HepG2 (cell line): Measurements from ENCODE around the gene B3GALT6. TPM values are rescaled to one million over a fixed set of nuclear protein-coding genes. Genes with fewer than 3 reads are reported as not detected.

Source experiments
- ATAC-seq: fragments of 200-7000 bp; cut with Tn5 transposase; 3 replicates; pipeline ENCODE4 v1.9.1; 2020; ENCODE audit warnings: mild to moderate bottlenecking, moderate library complexity
- BruUV-seq: library from RNA; stranded (reverse); fragments of 400-500 nt; replicated peaks from 2 replicates; lab custom pipeline; 2021; lab: Mats Ljungman, UMichigan
- CTCF ChIA-PET: fragments of 300-600 bp; formaldehyde crosslinking; extraction: SDS; loops from one replicate; lab custom pipeline; 2021; ENCODE audit warnings: low total read pairs, inconsistent platforms, low intra/inter-chr PET ratio; lab: Yijun Ruan, JAX
- POLR2A ChIA-PET: fragments of 350-600 bp; sonication (Branson Sonifier 250); formaldehyde crosslinking; loops from one replicate; lab custom pipeline; 2020; ENCODE audit warnings: antibody characterized with exemption, inconsistent platforms; lab: Yijun Ruan, JAX
- DNase-seq: peaks from one replicate; pipeline ENCODE4 v3.0.0-alpha.2; 2015; ENCODE audit warnings: low spot score
- FAIRE-seq: peaks from 3 replicates; lab custom pipeline; 2011; peaks lifted over from hg19 to GRCh38; lab: Jason Lieb, UNC
- H2AFZ ChIP-seq: one replicate; pipeline ENCODE4 v1.6.1; 2011; ENCODE audit warnings: low read length, inconsistent platforms
- H3K27ac ChIP-seq: fragments of 300-600 bp; 3 replicates; pipeline ENCODE4 v1.8.0; 2011; ENCODE audit warnings: mixed run types, mild to moderate bottlenecking, mixed read lengths, low read length, inconsistent platforms; ENCODE audit not compliant: insufficient read depth; ENCODE audit errors: extremely low read length
- H3K27me3 ChIP-seq, 2 experiments: fragments of 200-600 bp in 1 of 2; 2 replicates in 1 of 2; 3 replicates in 1 of 2; pipeline versions ENCODE4 v1.6.0 to v1.8.0; 2011; ENCODE audit warnings: low read length in 2 of 2, mild to moderate bottlenecking in 2 of 2, moderate library complexity in 2 of 2, inconsistent platforms in 1 of 2; ENCODE audit not compliant: insufficient read depth in 2 of 2, control insufficient read depth in 1 of 2
- H3K36me3 ChIP-seq, 2 experiments: fragments of 200-600 bp in 1 of 2; replicated peaks in 1 of 2; 2 replicates in 1 of 2; 3 replicates in 1 of 2; pipeline versions ENCODE4 v1.5.1 to v1.8.0; 2011; ENCODE audit warnings: low read length in 2 of 2, inconsistent platforms in 1 of 2; ENCODE audit not compliant: insufficient read depth in 2 of 2, control insufficient read depth in 1 of 2
- H3K4me1 ChIP-seq: 2 replicates; pipeline ENCODE4 v1.5.1; 2012; ENCODE audit warnings: low read length, inconsistent platforms; ENCODE audit not compliant: insufficient read depth
- H3K4me2 ChIP-seq: 2 replicates; pipeline ENCODE4 v1.6.0; 2011; ENCODE audit warnings: low read depth, low read length, inconsistent platforms
- H3K4me3 ChIP-seq, 3 experiments: fragments of 200-600 bp in 1 of 3; sonication (generic), shearing (Covaris generic) in 1 of 3; replicated peaks in 1 of 3; 2 replicates each; pipeline ENCODE4 v1.5.1; 2011 to 2016; ENCODE audit warnings: low read length in 3 of 3, inconsistent platforms in 2 of 3, low read depth in 2 of 3, mild to moderate bottlenecking in 2 of 3, control low read depth in 1 of 3, mixed read lengths in 1 of 3; ENCODE audit not compliant: insufficient read depth in 1 of 3
- H3K79me2 ChIP-seq: one replicate; pipeline ENCODE4 v1.6.1; 2011; ENCODE audit warnings: low read length, inconsistent platforms; ENCODE audit not compliant: insufficient read depth
- H3K9ac ChIP-seq: 2 replicates; pipeline ENCODE4 v1.6.0; 2011; ENCODE audit warnings: mild to moderate bottlenecking, low read depth, low read length, inconsistent platforms; ENCODE audit not compliant: insufficient read depth
- H3K9me3 ChIP-seq: 2 replicates; pipeline ENCODE4 v1.5.1; 2012; ENCODE audit warnings: mild to moderate bottlenecking, low read length
- H4K20me1 ChIP-seq: 2 replicates; pipeline ENCODE4 v1.6.0; 2011; ENCODE audit warnings: inconsistent platforms, mild to moderate bottlenecking, low read length, moderate library complexity; ENCODE audit not compliant: insufficient read depth
- EZH2 ChIP-seq: conservative IDR thresholded peaks from 2 replicates; pipeline ENCODE4 v1.6.1; 2012; ENCODE audit warnings: mild to moderate bottlenecking, low read depth, low read length, moderate library complexity
- FIP1L1 ChIP-seq: fragments of 200-400 bp; formaldehyde crosslinking; IDR thresholded peaks from 2 replicates; pipeline ENCODE4 v1.6.1; 2018; ENCODE audit warnings: low read depth, mild to moderate bottlenecking, low read length, moderate library complexity, borderline replicate concordance; ENCODE audit not compliant: insufficient read depth
- GATAD1 ChIP-seq: IDR thresholded peaks from 2 replicates; pipeline ENCODE4 v1.6.1; 2016; ENCODE audit warnings: missing genetic modification reagents, missing compliant biosample characterization
- HOXA3 ChIP-seq: sonication (generic); formaldehyde crosslinking; IDR thresholded peaks from 2 replicates; pipeline ENCODE4 v1.5.0; 2020; ENCODE audit warnings: missing genetic modification reagents
- HOXA7 ChIP-seq: sonication (generic); formaldehyde crosslinking; IDR thresholded peaks from 2 replicates; pipeline ENCODE4 v1.8.1; 2022; ENCODE audit warnings: mild to moderate bottlenecking, missing genetic modification reagents, moderate library complexity
- KLF12 ChIP-seq: sonication (generic); formaldehyde crosslinking; IDR thresholded peaks from 2 replicates; pipeline ENCODE4 v1.4.0; 2020; ENCODE audit warnings: missing genetic modification reagents, borderline replicate concordance
- THAP7 ChIP-seq: sonication (generic); formaldehyde crosslinking; IDR thresholded peaks from 2 replicates; pipeline ENCODE4 v1.8.1; 2023; ENCODE audit warnings: mild to moderate bottlenecking, missing genetic modification reagents
- THYN1 ChIP-seq: sonication (generic); formaldehyde crosslinking; IDR thresholded peaks from 2 replicates; pipeline ENCODE4 v1.8.1; 2023; ENCODE audit warnings: low read depth, mild to moderate bottlenecking, moderate library complexity, missing genetic modification reagents, borderline replicate concordance
- ZNF501 ChIP-seq: sonication (generic); formaldehyde crosslinking; IDR thresholded peaks from 2 replicates; pipeline ENCODE4 v1.5.1; 2020; ENCODE audit warnings: mild to moderate bottlenecking, moderate library complexity, missing genetic modification reagents
- ZNF564 ChIP-seq: sonication (generic); formaldehyde crosslinking; IDR thresholded peaks from 2 replicates; pipeline ENCODE4 v1.8.1; 2023; ENCODE audit warnings: mild to moderate bottlenecking, missing genetic modification reagents
- ZNF639 ChIP-seq: conservative IDR thresholded peaks from 2 replicates; pipeline ENCODE4 v1.6.1; 2018; ENCODE audit warnings: missing genetic modification reagents
- ZNF709 ChIP-seq: sonication (generic); formaldehyde crosslinking; IDR thresholded peaks from 2 replicates; pipeline ENCODE4 v1.5.0; 2020; ENCODE audit warnings: mild to moderate bottlenecking, missing genetic modification reagents
- ZNF816 ChIP-seq: sonication (generic); formaldehyde crosslinking; IDR thresholded peaks from 2 replicates; pipeline ENCODE4 v1.8.0; 2022; ENCODE audit warnings: missing genetic modification reagents, mild to moderate bottlenecking, borderline replicate concordance
- WGBS: methylation state at CpG from one replicate; pipeline ENCODE4 v1.1.6; 2017; ENCODE audit warnings: low lambda C conversion rate; 5-methylcytosine and 5-hydroxymethylcytosine counted together
- in situ Hi-C: cut with HindIII; loops from 2 replicates; pipeline ENCODE4 v1.10.0; 2017; ENCODE audit warnings: low pct_unique_long_range_greater_than_20kb; ENCODE audit not compliant: extremely low pct_ligation_motif_present
- intact Hi-C: fragments of 100-400 bp; cut with micrococcal nuclease; formaldehyde crosslinking; loops from one replicate; pipeline ENCODE4 v1.10.0; 2022; ENCODE audit not compliant: unreplicated experiment
- polyA plus RNA-seq, 8 experiments: library from polyadenylated mRNA; depleted of rRNA in 3 of 8; stranded (reverse) in 7 of 8; unstranded in 1 of 8; fragments of >200 nt; fragmentation: Illumina TruSeq in 4 of 8; extraction: Trizol in 4 of 8; gene quantifications; 2 replicates each; pipeline versions ENCODE4 v1.2.1 to v1.2.3, GENCODE V29; 2011 to 2016; ENCODE audit warnings: low read depth in 4 of 8, missing spikeins in 1 of 8, mixed read lengths in 1 of 8; ENCODE audit not compliant: insufficient read depth in 1 of 8
- total RNA-seq, 5 experiments: library from RNA; depleted of rRNA; stranded (reverse); fragments of >200 nt; fragmentation: Illumina TruSeq; extraction: Trizol; gene quantifications; 2 replicates each; pipeline ENCODE4 v1.2.3, GENCODE V29; 2016; ENCODE audit warnings: low read depth in 1 of 5
- TF ChIP-seq, protein P1 (sequence below): IDR thresholded peaks from 2 replicates; pipeline ENCODE4 v1.6.1; 2012; ENCODE audit warnings: inconsistent platforms
- TF ChIP-seq, protein P2 (sequence below): sonication (generic); formaldehyde crosslinking; IDR thresholded peaks from 2 replicates; pipeline ENCODE4 v1.5.1; 2020; ENCODE audit warnings: missing genetic modification reagents, mild to moderate bottlenecking, borderline replicate concordance
- TF ChIP-seq, protein P3 (sequence below): sonication (generic); formaldehyde crosslinking; IDR thresholded peaks from 2 replicates; pipeline ENCODE4 v1.9.0; 2022; ENCODE audit warnings: missing genetic modification reagents, mild to moderate bottlenecking, borderline replicate concordance
- TF ChIP-seq, protein P4 (sequence below): sonication (generic); formaldehyde crosslinking; IDR thresholded peaks from 2 replicates; pipeline ENCODE4 v1.5.0; 2020; ENCODE audit warnings: mild to moderate bottlenecking, missing genetic modification reagents

B3GALT6 gene
- total and polyA plus RNA-seq, 2 of the 13 experiments (the other 11 are each of a cell fraction or from before 2014, with no cell fraction given), result 3.9 to 14.2 TPM

DNA sequence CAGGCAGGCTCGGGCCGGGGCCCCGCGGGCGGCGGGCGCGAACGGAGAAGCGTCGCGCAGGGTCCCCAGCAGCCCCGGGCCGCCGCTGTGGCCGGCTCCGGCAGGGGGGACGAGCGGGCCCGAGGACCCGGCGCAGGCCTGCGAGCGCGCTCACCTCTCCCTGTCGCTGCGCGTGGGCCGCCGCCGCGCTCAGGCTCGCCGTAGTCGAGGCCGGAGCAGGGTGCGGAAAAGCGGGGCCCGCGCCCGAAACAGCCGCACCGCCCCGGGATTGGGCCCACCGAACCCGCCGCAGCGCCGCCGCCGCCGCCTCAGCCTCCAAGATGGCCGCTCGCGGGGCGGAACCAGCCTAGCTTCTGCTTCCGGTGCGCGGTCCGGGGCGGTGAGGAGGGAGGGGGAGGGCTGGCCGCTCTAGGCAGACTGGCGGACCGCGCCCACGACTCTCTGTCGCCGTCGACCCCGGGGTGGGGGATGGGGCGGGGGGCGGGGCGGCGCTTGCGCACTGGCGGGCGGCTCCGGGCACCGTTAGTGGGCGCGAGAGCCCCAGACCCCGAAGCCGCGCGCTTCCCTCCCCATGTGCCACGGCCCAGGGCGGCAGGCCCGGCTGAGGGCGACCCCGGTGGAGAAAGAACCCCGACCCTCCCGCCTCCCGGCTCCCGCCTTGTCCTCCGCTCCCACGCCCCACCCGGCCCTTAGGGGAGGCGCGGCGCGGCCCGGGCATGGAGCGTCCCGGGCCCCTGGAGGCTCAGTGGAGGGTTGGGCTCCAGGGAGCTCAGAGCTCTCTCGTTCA lies 41.7 kb downstream of the B3GALT6 start, which contains the start of gene UBE2J2:
Gene UBE2J2, minus strand, starts transcription at position 343 of the 787 bp plus-strand sequence. CDS start 5,862 bp downstream, outside the sequence.
- in situ Hi-C loops, result no loop called here
- FAIRE-seq (no peak), ATAC-seq (peak; percentile 85), DNase-seq (peak; percentile 77)
- intact Hi-C loops, result no loop called here
- ChIA-PET CTCF (no interaction called here), POLR2A (interaction anchor here (0.6 to 2.2 kb wide), 14 partner anchors 8 to 272 kb away, joined by 3 to 11 read pairs (median 4); partner anchors contain the start of gene SDF4)
- H3K27ac ChIP-seq, result peak within 1 kb of the TSS; percentile 64
- H3K27me3 ChIP-seq, result no peaks in the 10 kb centered on the region; a peak in 1 of 5 replicates
- peak within 1 kb of the TSS; percentile 76 to 89 (median 82) for H3K4me3 ChIP-seq
- peaks cover 4 to 10% of the 10 kb centered on the region in 2 experiments; a peak in 2 of 5 replicates for H3K36me3 ChIP-seq
- 0% methylated on average over 1 of the region's 105 CpGs for WGBS
- H3K4me2 ChIP-seq, result peak within 1 kb of the TSS; percentile 94
- peaks cover 21% of the 10 kb centered on the region; the same call in 1 of the 2 replicates for H4K20me1 ChIP-seq
- peaks cover 38% of the 10 kb centered on the region for H3K79me2 ChIP-seq
- no peak within 1 kb of the TSS for H2AFZ ChIP-seq
- H3K9me3 ChIP-seq, result no peaks in the 10 kb centered on the region
- peaks cover 54% of the 10 kb centered on the region for H3K4me1 ChIP-seq
- no TSS peak for BruUV-seq
- H3K9ac ChIP-seq, result peak within 1 kb of the TSS; percentile 94
- TF ChIP-seq, protein P1, sequence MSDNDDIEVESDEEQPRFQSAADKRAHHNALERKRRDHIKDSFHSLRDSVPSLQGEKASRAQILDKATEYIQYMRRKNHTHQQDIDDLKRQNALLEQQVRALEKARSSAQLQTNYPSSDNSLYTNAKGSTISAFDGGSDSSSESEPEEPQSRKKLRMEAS, result peak; percentile 86
- TF ChIP-seq, protein P2, sequence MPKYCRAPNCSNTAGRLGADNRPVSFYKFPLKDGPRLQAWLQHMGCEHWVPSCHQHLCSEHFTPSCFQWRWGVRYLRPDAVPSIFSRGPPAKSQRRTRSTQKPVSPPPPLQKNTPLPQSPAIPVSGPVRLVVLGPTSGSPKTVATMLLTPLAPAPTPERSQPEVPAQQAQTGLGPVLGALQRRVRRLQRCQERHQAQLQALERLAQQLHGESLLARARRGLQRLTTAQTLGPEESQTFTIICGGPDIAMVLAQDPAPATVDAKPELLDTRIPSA (CRISPR knock-in tag), result peak; percentile 81; the same call in 1 of the 2 replicates
- TF ChIP-seq ZNF639 (peak; percentile 96), FIP1L1 (no peak), ZNF564 (CRISPR knock-in tag) (no peak), THAP7 (CRISPR knock-in tag) (no peak), KLF12 (CRISPR knock-in tag) (peak; percentile 47; the same call in 1 of the 2 replicates), HOXA3 (CRISPR knock-in tag) (peak; percentile 97), GATAD1 (CRISPR knock-in tag) (peak; percentile 88), ZNF709 (CRISPR knock-in tag) (peak; percentile 80; the same call in 1 of the 2 replicates), ZNF816 (CRISPR knock-in tag) (no peak), HOXA7 (CRISPR knock-in tag) (no peak), ZNF501 (CRISPR knock-in tag) (peak; percentile 68), THYN1 (CRISPR knock-in tag) (0 out of 2 replicates have a peak, but pooled peaks have one; percentile 51), EZH2 (no peak)
- TF ChIP-seq, protein P3, sequence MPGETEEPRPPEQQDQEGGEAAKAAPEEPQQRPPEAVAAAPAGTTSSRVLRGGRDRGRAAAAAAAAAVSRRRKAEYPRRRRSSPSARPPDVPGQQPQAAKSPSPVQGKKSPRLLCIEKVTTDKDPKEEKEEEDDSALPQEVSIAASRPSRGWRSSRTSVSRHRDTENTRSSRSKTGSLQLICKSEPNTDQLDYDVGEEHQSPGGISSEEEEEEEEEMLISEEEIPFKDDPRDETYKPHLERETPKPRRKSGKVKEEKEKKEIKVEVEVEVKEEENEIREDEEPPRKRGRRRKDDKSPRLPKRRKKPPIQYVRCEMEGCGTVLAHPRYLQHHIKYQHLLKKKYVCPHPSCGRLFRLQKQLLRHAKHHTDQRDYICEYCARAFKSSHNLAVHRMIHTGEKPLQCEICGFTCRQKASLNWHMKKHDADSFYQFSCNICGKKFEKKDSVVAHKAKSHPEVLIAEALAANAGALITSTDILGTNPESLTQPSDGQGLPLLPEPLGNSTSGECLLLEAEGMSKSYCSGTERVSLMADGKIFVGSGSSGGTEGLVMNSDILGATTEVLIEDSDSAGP (CRISPR knock-in tag), result peak; percentile 46; the same call in 1 of the 2 replicates
- TF ChIP-seq, protein P4, sequence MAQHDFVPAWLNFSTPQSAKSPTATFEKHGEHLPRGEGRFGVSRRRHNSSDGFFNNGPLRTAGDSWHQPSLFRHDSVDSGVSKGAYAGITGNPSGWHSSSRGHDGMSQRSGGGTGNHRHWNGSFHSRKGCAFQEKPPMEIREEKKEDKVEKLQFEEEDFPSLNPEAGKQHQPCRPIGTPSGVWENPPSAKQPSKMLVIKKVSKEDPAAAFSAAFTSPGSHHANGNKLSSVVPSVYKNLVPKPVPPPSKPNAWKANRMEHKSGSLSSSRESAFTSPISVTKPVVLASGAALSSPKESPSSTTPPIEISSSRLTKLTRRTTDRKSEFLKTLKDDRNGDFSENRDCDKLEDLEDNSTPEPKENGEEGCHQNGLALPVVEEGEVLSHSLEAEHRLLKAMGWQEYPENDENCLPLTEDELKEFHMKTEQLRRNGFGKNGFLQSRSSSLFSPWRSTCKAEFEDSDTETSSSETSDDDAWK (CRISPR knock-in tag), result no peak
